ENCODE data around the gene ARMH4.
A peak's percentile ranks its signal among the peaks of the same experiment; 100 is the strongest.

ARMH4 gene

GRCh38 chr14:58177125-58177524 is 25.1 kb upstream of the ARMH4 start:
- Histone ChIP-seq H3K9ac (ENCODE audit: low read length) (no peak overlapping the region), H3K4me3 (ENCODE audit: low read length) (no peak overlapping the region), H3F3A (ENCODE audit: insufficient read depth, low read length) (no peaks in the 10 kb centered on the region), H3K4me1 (ENCODE audit: low read length) (no peaks in the 10 kb centered on the region), H3K79me2 (ENCODE audit: low read length) (no peaks in the 10 kb centered on the region), H3K9me2 (replicated peaks; ENCODE audit: insufficient read depth, low read length) (no peaks in the 10 kb centered on the region), H3K36me3 (replicated peaks; ENCODE audit: insufficient read depth, low read length) (no peaks in the 10 kb centered on the region), H3K27ac (ENCODE audit: low read length) (no peak overlapping the region), H3K9me3 (replicated peaks; ENCODE audit: insufficient read depth, low read length) (no peaks in the 10 kb centered on the region), H2AFZ (ENCODE audit: low read length) (no peak overlapping the region), H4K20me1 (ENCODE audit: insufficient read depth, low read length) (no peaks in the 10 kb centered on the region), H3K4me2 (ENCODE audit: low read depth, low read length) (no peak overlapping the region), H3K27me3 (replicated peaks; ENCODE audit: insufficient read depth, low read length) (no peaks in the 10 kb centered on the region)
- TF ChIP-seq EZH2phosphoT487 (IDR thresholded peaks at IDR 0.05; ENCODE audit: low read length), result no peak
- no peak for TF ChIP-seq CTCF (IDR thresholded peaks at IDR 0.05; ENCODE audit: low read length)
- TF ChIP-seq EZH2 (optimal IDR thresholded peaks at IDR 0.05; ENCODE audit: low read depth, low read length), result no peak
- DNase-seq, result no peak

DNA sequence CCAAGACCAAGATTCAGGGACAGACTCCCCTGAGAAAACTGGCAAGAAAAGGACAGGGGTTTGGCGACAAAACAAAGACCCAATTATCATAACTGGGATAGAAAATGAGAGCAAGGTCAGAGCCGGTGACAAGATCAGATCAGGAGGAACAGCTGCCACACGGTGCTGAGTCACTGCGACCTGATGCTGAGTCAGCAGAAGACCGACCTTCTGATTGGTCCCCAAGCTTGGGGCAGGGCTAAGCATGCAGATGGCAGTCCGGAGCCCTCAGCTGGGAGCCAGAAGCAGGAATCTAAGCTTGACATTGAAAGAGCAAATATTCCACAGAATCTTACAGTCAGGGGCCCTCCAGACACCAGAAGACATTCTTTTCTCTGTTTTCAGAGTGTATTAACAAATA is 19.1 kb upstream of the ARMH4 start:
- no peaks in the 10 kb centered on the region for H3K9me2 ChIP-seq (replicated peaks; ENCODE audit: insufficient read depth, low read length)
- no peaks in the 10 kb centered on the region for H3K36me3 ChIP-seq (replicated peaks; ENCODE audit: insufficient read depth, low read length)
- no peaks in the 10 kb centered on the region for H3K79me2 ChIP-seq (ENCODE audit: low read length)
- no peak overlapping the region for H3K9ac ChIP-seq (ENCODE audit: low read length)
- H3K9me3 ChIP-seq (replicated peaks; ENCODE audit: insufficient read depth, low read length), result no peaks in the 10 kb centered on the region
- H3K27me3 ChIP-seq (replicated peaks; ENCODE audit: insufficient read depth, low read length), result no peaks in the 10 kb centered on the region
- H3K4me1 ChIP-seq (ENCODE audit: low read length), result peaks cover 9% of the 10 kb centered on the region; the same call in 1 of the 2 replicates
- no peaks in the 10 kb centered on the region for H4K20me1 ChIP-seq (ENCODE audit: insufficient read depth, low read length)
- TF ChIP-seq EZH2phosphoT487 (IDR thresholded peaks at IDR 0.05; ENCODE audit: low read length) (no peak), EZH2 (optimal IDR thresholded peaks at IDR 0.05; ENCODE audit: low read depth, low read length) (no peak), CTCF (IDR thresholded peaks at IDR 0.05; ENCODE audit: low read length) (no peak)
- H3K4me3 ChIP-seq (ENCODE audit: low read length), result no peak overlapping the region
- H2AFZ ChIP-seq (ENCODE audit: low read length), result peak overlapping the region; percentile 75
- H3F3A ChIP-seq (ENCODE audit: insufficient read depth, low read length), result no peaks in the 10 kb centered on the region
- no peak overlapping the region for H3K27ac ChIP-seq (ENCODE audit: low read length)
- peak overlapping the region; percentile 52 for H3K4me2 ChIP-seq (ENCODE audit: low read depth, low read length)
- DNase-seq, result peak; percentile 85

GRCh38 chr14:58167891-58168290 is 15.9 kb upstream of the ARMH4 start:
- no peak overlapping the region for H3K4me3 ChIP-seq (ENCODE audit: low read length)
- H4K20me1 ChIP-seq (ENCODE audit: insufficient read depth, low read length), result no peaks in the 10 kb centered on the region
- H3K36me3 ChIP-seq (replicated peaks; ENCODE audit: insufficient read depth, low read length), result no peaks in the 10 kb centered on the region
- peaks cover 9% of the 10 kb centered on the region; the same call in 1 of the 2 replicates for H3K4me1 ChIP-seq (ENCODE audit: low read length)
- no peak overlapping the region for H3K9ac ChIP-seq (ENCODE audit: low read length)
- no peak overlapping the region for H3K4me2 ChIP-seq (ENCODE audit: low read depth, low read length)
- TF ChIP-seq EZH2phosphoT487 (IDR thresholded peaks at IDR 0.05; ENCODE audit: low read length) (no peak), EZH2 (optimal IDR thresholded peaks at IDR 0.05; ENCODE audit: low read depth, low read length) (no peak), CTCF (IDR thresholded peaks at IDR 0.05; ENCODE audit: low read length) (no peak)
- no peak overlapping the region for H3K27ac ChIP-seq (ENCODE audit: low read length)
- H3K27me3 ChIP-seq (replicated peaks; ENCODE audit: insufficient read depth, low read length), result no peaks in the 10 kb centered on the region
- H3K79me2 ChIP-seq (ENCODE audit: low read length), result no peaks in the 10 kb centered on the region
- H2AFZ ChIP-seq (ENCODE audit: low read length), result no peak overlapping the region
- H3K9me3 ChIP-seq (replicated peaks; ENCODE audit: insufficient read depth, low read length), result no peaks in the 10 kb centered on the region
- no peaks in the 10 kb centered on the region for H3K9me2 ChIP-seq (replicated peaks; ENCODE audit: insufficient read depth, low read length)
- no peak for DNase-seq
- H3F3A ChIP-seq (ENCODE audit: insufficient read depth, low read length), result no peaks in the 10 kb centered on the region

Measured in MM.1S (cell line).